IMR-90 (cell line): ENCODE measurements around the gene NUMA1. TPM values are rescaled to one million over a fixed set of nuclear protein-coding genes. Genes with fewer than 3 reads are reported as not detected.
A peak's percentile ranks its signal among the peaks of the same experiment; 100 is the strongest.

Experiments used
- ATAC-seq: fragments of 200-7000 bp; cut with Tn5 transposase; 2 replicates; pipeline ENCODE4 v1.9.1; 2020; ENCODE audit warnings: low read depth, mild to moderate bottlenecking, moderate library complexity
- BruUV-seq: library from RNA; stranded (reverse); fragments of 400-500 nt; replicated peaks from 2 replicates; lab custom pipeline; 2021; lab: Mats Ljungman, UMichigan
- CTCF ChIA-PET: fragments of 300-600 bp; formaldehyde crosslinking; extraction: SDS; loops from one replicate; lab custom pipeline; 2021; ENCODE audit warnings: antibody characterized with exemption; lab: Yijun Ruan, JAX
- POLR2A ChIA-PET: fragments of 300-600 bp; sonication (Branson Sonifier 250); formaldehyde crosslinking; loops from one replicate; lab custom pipeline; 2022; ENCODE audit warnings: antibody characterized with exemption; ENCODE audit not compliant: unreplicated experiment; lab: Charles Lee
- DNase-seq: peaks from one replicate; pipeline ENCODE4 v3.0.0; 2013
- H2AFZ ChIP-seq: replicated peaks from 2 replicates; pipeline ENCODE3; 2013; ENCODE audit warnings: low read length, mild to moderate bottlenecking; ENCODE audit not compliant: poor library complexity
- H2AK5ac ChIP-seq: 2 replicates; pipeline ENCODE4 v1.6.1; 2013; ENCODE audit warnings: low read depth, low read length, inconsistent platforms
- H2AK9ac ChIP-seq: replicated peaks from 2 replicates; pipeline ENCODE3; 2013; ENCODE audit warnings: mild to moderate bottlenecking, low read depth, low read length, moderate library complexity; ENCODE audit not compliant: poor library complexity
- H2BK120ac ChIP-seq: 2 replicates; pipeline ENCODE4 v1.6.1; 2013; ENCODE audit warnings: low read depth, low read length, inconsistent platforms
- H2BK15ac ChIP-seq: 3 replicates; pipeline ENCODE4 v1.6.1; 2013; ENCODE audit warnings: low read depth, low read length, inconsistent platforms
- H2BK20ac ChIP-seq: 2 replicates; pipeline ENCODE4 v1.6.1; 2013; ENCODE audit warnings: low read depth, mild to moderate bottlenecking, inconsistent platforms, low read length, moderate library complexity
- H2BK5ac ChIP-seq: 2 replicates; pipeline ENCODE4 v1.6.1; 2013; ENCODE audit warnings: mild to moderate bottlenecking, low read depth, low read length, inconsistent platforms; ENCODE audit not compliant: poor library complexity, severe bottlenecking
- H3K14ac ChIP-seq: replicated peaks from 2 replicates; pipeline ENCODE4 v1.6.1; 2013; ENCODE audit warnings: low read depth, low read length, inconsistent platforms
- H3K18ac ChIP-seq: 2 replicates; pipeline ENCODE4 v1.6.1; 2013; ENCODE audit warnings: low read depth, low read length, control low read depth
- H3K23ac ChIP-seq: 2 replicates; pipeline ENCODE4 v1.6.1; 2013; ENCODE audit warnings: low read depth, low read length, inconsistent platforms
- H3K27ac ChIP-seq: 2 replicates; pipeline ENCODE4 v1.5.1; 2013; ENCODE audit warnings: mild to moderate bottlenecking, control low read depth, low read length; ENCODE audit not compliant: insufficient read depth
- H3K27me3 ChIP-seq: 2 replicates; pipeline ENCODE4 v1.6.1; 2013; ENCODE audit warnings: low read length; ENCODE audit not compliant: control insufficient read depth, insufficient read depth
- H3K36me3 ChIP-seq: 2 replicates; pipeline ENCODE4 v1.6.1; 2013; ENCODE audit warnings: low read length, mixed read lengths; ENCODE audit not compliant: control insufficient read depth, insufficient read depth
- H3K4ac ChIP-seq: 2 replicates; pipeline ENCODE4 v1.6.1; 2013; ENCODE audit warnings: low read depth, low read length, inconsistent platforms
- H3K4me1 ChIP-seq: 2 replicates; pipeline ENCODE4 v1.6.1; 2013; ENCODE audit warnings: low read length, mixed read lengths; ENCODE audit not compliant: control insufficient read depth, insufficient read depth
- H3K4me2 ChIP-seq: 2 replicates; pipeline ENCODE4 v1.6.1; 2013; ENCODE audit warnings: low read depth, mild to moderate bottlenecking, control low read depth, low read length, moderate library complexity
- H3K4me3 ChIP-seq: 2 replicates; pipeline ENCODE4 v1.5.1; 2013; ENCODE audit warnings: low read depth, mild to moderate bottlenecking, control low read depth, low read length, moderate library complexity; ENCODE audit not compliant: insufficient read depth
- H3K56ac ChIP-seq: 2 replicates; pipeline ENCODE4 v1.6.1; 2013; ENCODE audit warnings: low read length, inconsistent platforms; ENCODE audit not compliant: insufficient read depth; ENCODE audit errors: extremely low read depth
- H3K79me1 ChIP-seq, 2 experiments: 2 replicates each; pipeline ENCODE4 v1.6.1; 2013; ENCODE audit warnings: low read length in 2 of 2, inconsistent platforms in 1 of 2, low read depth in 1 of 2
- H3K9ac ChIP-seq: 2 replicates; pipeline ENCODE4 v1.6.1; 2013; ENCODE audit warnings: low read depth, low read length, control low read depth
- H3K9me1 ChIP-seq: 2 replicates; pipeline ENCODE4 v1.6.1; 2013; ENCODE audit warnings: low read length, inconsistent platforms; ENCODE audit not compliant: insufficient read depth
- H3K9me3 ChIP-seq: 2 replicates; pipeline ENCODE4 v1.6.1; 2013; ENCODE audit warnings: low read length; ENCODE audit not compliant: control insufficient read depth, insufficient read depth
- H4K20me1 ChIP-seq: 2 replicates; pipeline ENCODE4 v1.6.1; 2013; ENCODE audit warnings: low read length, inconsistent platforms; ENCODE audit not compliant: insufficient read depth
- H4K5ac ChIP-seq: 2 replicates; pipeline ENCODE4 v1.6.1; 2013; ENCODE audit warnings: mild to moderate bottlenecking, low read depth, low read length, control low read depth
- H4K8ac ChIP-seq, 2 experiments: 2 replicates each; pipeline ENCODE4 v1.6.1; 2013; ENCODE audit warnings: low read depth in 2 of 2, low read length in 2 of 2, control low read depth in 1 of 2, inconsistent platforms in 1 of 2
- H4K91ac ChIP-seq: 2 replicates; pipeline ENCODE4 v1.6.1; 2013; ENCODE audit warnings: low read depth, low read length, inconsistent platforms; ENCODE audit not compliant: insufficient read depth
- BHLHE40 ChIP-seq: fragments of 150-350 bp; IDR thresholded peaks from 2 replicates; pipeline ENCODE4 v1.6.1; 2016; ENCODE audit warnings: mild to moderate bottlenecking, low read depth, low read length
- CHD1 ChIP-seq: IDR thresholded peaks from 2 replicates; pipeline ENCODE4 v1.6.1; 2012; ENCODE audit warnings: low read depth, low read length, improper control_type of control experiment
- ELK1 ChIP-seq: fragments of 150-350 bp; IDR thresholded peaks from 2 replicates; pipeline ENCODE4 v1.6.1; 2016; ENCODE audit warnings: low read depth, mild to moderate bottlenecking, low read length, moderate library complexity, borderline replicate concordance
- FOS ChIP-seq: fragments of 150-350 bp; IDR thresholded peaks from 2 replicates; pipeline ENCODE4 v1.6.1; 2016; ENCODE audit warnings: low read depth, low read length
- MAFK ChIP-seq: IDR thresholded peaks from 2 replicates; pipeline ENCODE4 v1.6.1; 2012; ENCODE audit warnings: low read depth, low read length, improper control_type of control experiment
- MXI1 ChIP-seq: IDR thresholded peaks from 2 replicates; pipeline ENCODE4 v1.6.1; 2012; ENCODE audit warnings: low read depth, mild to moderate bottlenecking, low read length, moderate library complexity, borderline replicate concordance
- POLR2A ChIP-seq: IDR thresholded peaks from 2 replicates; pipeline ENCODE4 v1.6.1; 2012; ENCODE audit warnings: mild to moderate bottlenecking, low read depth, low read length
- RAD21 ChIP-seq: IDR thresholded peaks from 2 replicates; pipeline ENCODE4 v1.6.1; 2012; ENCODE audit warnings: low read length, improper control_type of control experiment
- SMC3 ChIP-seq: fragments of 150-350 bp; IDR thresholded peaks from 2 replicates; pipeline ENCODE4 v1.6.1; 2016; ENCODE audit warnings: low read depth, mild to moderate bottlenecking, antibody characterized with exemption, low read length, moderate library complexity
- whole genome bisulfite sequencing, 2 experiments: methylation state at CpG; one replicate each; pipeline versions ENCODE4 v1.1.5 to v1.1.7; 2013; ENCODE audit warnings: missing lambda C conversion rate in 2 of 2; ENCODE audit not compliant: insufficient read length in 1 of 2; ENCODE audit errors: extremely low coverage in 2 of 2; 5-methylcytosine and 5-hydroxymethylcytosine counted together
- dilution Hi-C: fragments of 300-500 bp; cut with HindIII; formaldehyde crosslinking; loops from one replicate; pipeline ENCODE4 v1.14.3; 2018; ENCODE audit warnings: low sequenced_read_pairs; ENCODE audit not compliant: unreplicated experiment
- in situ Hi-C: fragments of 300-500 bp; cut with MboI; formaldehyde crosslinking; loops from 3 replicates; pipeline ENCODE4 v1.14.3; 2019; ENCODE audit warnings: low sequenced_read_pairs, inconsistent platforms, mixed read lengths
- intact Hi-C: fragments of 100-400 bp; cut with micrococcal nuclease; formaldehyde crosslinking; loops from 2 replicates; pipeline ENCODE4 v1.10.0; 2022
- polyA plus RNA-seq, 3 experiments: library from polyadenylated mRNA; depleted of rRNA; stranded (reverse); fragments of >200 nt; gene quantifications; 2 replicates each; pipeline ENCODE4 v1.2.3, GENCODE V29; 2012; ENCODE audit warnings: low replicate concordance in 1 of 3
- total RNA-seq: library from RNA; depleted of rRNA; stranded (reverse); fragments of >200 nt; gene quantifications from 2 replicates; pipeline ENCODE4 v1.2.3, GENCODE V29; 2012
- TF ChIP-seq, protein P1 (sequence below): fragments of 150-350 bp; IDR thresholded peaks from 2 replicates; pipeline ENCODE4 v1.6.1; 2017; ENCODE audit warnings: mild to moderate bottlenecking, antibody characterized with exemption, low read length, low read depth

NUMA1 gene
- total and polyA plus RNA-seq, 2 of the 4 experiments (the other 2 are of a cell fraction) = 61.7 to 97.0 TPM

DNA sequence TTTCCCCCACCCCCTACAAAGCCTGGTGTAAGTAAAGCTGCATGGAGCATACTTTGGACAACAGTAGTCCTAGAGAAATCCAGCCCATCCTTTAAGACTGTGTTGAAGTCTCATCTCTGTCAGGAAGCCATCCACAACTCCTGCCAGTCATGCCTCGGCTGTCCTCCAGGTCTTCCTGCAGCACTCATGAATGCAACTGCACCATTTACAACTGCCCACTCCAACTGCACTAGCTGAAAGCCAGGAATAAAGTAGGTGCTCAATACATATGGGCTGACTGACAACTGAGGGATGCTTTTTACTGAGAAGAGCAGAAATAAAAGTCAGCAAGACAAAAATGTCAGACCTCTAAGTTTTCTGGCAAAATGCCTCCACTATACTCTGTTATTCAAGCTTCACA lies 54.3 kb downstream of the NUMA1 start:
- peak overlapping the region; percentile 2; the same call in 1 of the 2 replicates for H3K23ac ChIP-seq
- DNase-seq (no peak), ATAC-seq (no peak)
- peaks cover 63% of the 10 kb centered on the region for H3K36me3 ChIP-seq
- no peak overlapping the region for H3K4me2 ChIP-seq
- dilution Hi-C loops (no loop called here), intact Hi-C loops (no loop called here), in situ Hi-C loops (loop anchor here (5.0 to 10.0 kb wide), 2 partner anchors 69 to 211 kb away; no protein-coding TSS in a partner anchor)
- no peaks in the 10 kb centered on the region for H3K9me1 ChIP-seq
- no peak for TF ChIP-seq FOS
- TF ChIP-seq, protein P1, sequence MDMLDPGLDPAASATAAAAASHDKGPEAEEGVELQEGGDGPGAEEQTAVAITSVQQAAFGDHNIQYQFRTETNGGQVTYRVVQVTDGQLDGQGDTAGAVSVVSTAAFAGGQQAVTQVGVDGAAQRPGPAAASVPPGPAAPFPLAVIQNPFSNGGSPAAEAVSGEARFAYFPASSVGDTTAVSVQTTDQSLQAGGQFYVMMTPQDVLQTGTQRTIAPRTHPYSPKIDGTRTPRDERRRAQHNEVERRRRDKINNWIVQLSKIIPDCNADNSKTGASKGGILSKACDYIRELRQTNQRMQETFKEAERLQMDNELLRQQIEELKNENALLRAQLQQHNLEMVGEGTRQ = no peak
- no peak for TF ChIP-seq MAFK
- TF ChIP-seq RAD21 = no peak
- TF ChIP-seq ELK1 = no peak
- no peak for TF ChIP-seq SMC3
- TF ChIP-seq CHD1 = no peak
- TF ChIP-seq POLR2A = no peak
- TF ChIP-seq MXI1 = no peak
- no peak for TF ChIP-seq BHLHE40
- no peak overlapping the region for H4K91ac ChIP-seq
- no peak overlapping the region for H4K5ac ChIP-seq
- peaks cover 9% of the 10 kb centered on the region for H3K4me1 ChIP-seq
- no peak overlapping the region for H3K56ac ChIP-seq
- H2BK120ac ChIP-seq = no peak overlapping the region
- H2BK5ac ChIP-seq = peak overlapping the region; percentile 12
- H2AFZ ChIP-seq = no peak overlapping the region
- H3K18ac ChIP-seq = no peak overlapping the region
- H2BK20ac ChIP-seq = no peak overlapping the region
- no peaks in the 10 kb centered on the region for H3K9me3 ChIP-seq
- H2BK15ac ChIP-seq = no peak overlapping the region
- H2AK5ac ChIP-seq = no peak overlapping the region
- 0 out of 2 replicates have a peak overlapping the region, but pooled peaks have one; percentile 17 for H3K27ac ChIP-seq
- WGBS, 2 experiments = 100% methylated on average over 1 of the region's 1 CpG; no CpG with 5 or more reads in 1 of the 2 experiments
- no TSS peak for BruUV-seq
- no peaks in the 10 kb centered on the region for H3K27me3 ChIP-seq
- H3K9ac ChIP-seq = no peak overlapping the region
- no peak overlapping the region for H2AK9ac ChIP-seq
- no peak overlapping the region for H3K4ac ChIP-seq
- POLR2A ChIA-PET = no interaction called here
- no peak overlapping the region for H4K8ac ChIP-seq
- peaks cover 29% of the 10 kb centered on the region for H4K20me1 ChIP-seq
- no peak overlapping the region for H3K4me3 ChIP-seq
- peaks cover 66 to 75% of the 10 kb centered on the region in 2 experiments for H3K79me1 ChIP-seq
- CTCF ChIA-PET = interaction anchor here (0.9 to 2.7 kb wide), 4 partner anchors 49 to 405 kb away, joined by 3 to 21 read pairs (median 10); no protein-coding TSS in a partner anchor
- no peak overlapping the region for H3K14ac ChIP-seq
